Hypothalamus (tissue), 51 donors: ENCODE measurements around the gene TIGD4.

Experiments
- DNase-seq, 51 donors: peaks; one replicate each; lab custom pipeline; 2025; lab: John Stamatoyannopoulos, UW

TIGD4 gene

DNA sequence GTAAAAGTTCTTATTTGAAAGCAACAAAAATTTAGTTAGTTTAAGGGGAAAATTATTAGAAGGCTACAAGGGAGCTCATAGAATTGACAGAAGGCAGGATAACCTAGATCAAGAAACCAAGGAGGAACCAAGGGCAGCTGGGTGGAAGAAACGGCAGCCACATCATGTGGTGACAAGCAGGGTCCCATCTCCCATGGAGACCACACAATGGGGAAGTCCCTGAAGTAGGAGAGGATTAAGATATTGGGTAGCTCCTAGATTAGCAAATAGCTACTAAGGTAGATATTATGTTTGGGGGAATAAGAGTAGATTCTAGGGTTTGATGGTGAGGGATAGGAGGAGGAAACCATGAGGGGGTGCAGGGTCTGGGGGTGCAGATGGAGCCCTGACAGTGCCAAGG is 51.7 kb downstream of the TIGD4 start:
- DNase-seq: no peak

DNA sequence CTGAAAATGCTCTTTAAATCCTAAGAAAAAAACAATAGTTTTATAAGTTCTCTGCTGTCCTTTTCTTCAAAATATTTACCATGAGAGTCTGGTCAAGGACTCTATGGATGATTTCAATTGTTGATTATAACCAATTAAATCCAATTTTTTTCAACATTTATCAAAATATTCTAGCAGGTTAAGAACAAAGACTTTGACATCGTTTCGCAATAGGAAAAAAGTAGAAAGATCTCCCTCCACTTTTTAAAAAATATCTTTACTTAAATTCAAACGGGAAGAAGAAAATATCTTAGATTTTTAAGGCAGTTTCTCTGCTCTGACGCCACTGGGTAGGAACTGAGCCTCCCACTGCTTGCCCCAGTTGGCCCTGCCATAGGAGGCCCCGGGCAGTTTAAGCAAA is 55.0 kb downstream of the TIGD4 start:
- DNase-seq: no peak

DNA sequence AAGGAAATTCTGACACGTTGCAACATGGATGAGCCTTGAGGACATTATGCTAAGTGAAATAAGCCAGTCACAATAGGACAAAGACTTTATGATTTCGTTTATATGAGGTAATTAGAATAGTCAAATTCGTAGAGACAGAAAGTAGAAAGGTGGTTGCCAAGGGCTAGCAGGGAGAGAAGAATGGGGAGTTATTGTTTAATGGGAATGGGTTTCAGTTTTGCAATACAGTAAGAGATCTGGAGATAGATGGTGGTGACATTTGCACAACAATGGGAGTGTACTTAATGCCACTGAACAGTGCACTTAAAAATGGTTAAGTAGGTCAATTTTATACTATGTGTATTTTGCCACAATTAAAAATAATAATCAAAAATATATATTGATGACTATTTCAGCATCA is 56.3 kb downstream of the TIGD4 start:
- no peak for DNase-seq

DNA sequence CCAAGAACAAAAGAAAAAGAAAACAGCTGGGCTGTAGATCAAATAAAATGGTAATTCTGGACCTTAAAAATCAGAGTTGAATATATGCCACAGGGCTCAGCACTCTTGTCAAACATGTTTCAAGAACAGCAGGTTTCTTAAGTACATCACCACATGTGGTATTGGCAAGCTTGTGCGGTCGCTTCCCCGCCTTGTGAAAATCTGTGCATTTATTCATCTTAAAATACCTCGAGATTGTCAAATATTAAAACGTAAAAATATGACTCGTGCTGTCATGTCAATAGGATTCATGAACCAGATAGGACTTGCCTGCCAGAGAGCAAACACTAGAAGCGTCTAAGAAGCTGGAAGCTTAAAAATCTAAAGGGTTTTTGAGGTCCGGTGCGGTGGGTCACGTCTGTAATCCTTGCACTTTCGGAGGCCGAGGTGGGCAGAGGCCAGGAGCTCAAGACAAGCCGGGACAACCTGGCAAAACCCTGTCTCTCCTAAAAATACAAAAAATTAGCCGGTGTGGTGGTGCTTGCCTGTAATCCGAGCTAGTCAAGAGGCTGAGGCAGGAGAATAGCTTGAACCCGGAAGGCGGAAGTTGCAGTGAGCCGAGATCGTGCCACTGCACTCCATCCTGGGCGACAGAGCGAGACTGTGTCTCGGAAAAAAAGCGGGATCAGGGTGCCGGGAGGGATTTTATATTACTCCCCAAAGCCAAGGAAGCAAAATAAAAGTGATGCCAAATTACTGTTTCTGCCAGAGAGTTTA is 59.6 kb downstream of the TIGD4 start:
- DNase-seq: no peak
